HCT116 (cell line): ENCODE data around the gene HSD17B12. TPM values are rescaled to one million over a fixed set of nuclear protein-coding genes. Genes with fewer than 3 reads are reported as not detected.

Experiments used
- ATAC-seq: fragments of 200-7000 bp; cut with Tn5 transposase; 2 replicates; pipeline ENCODE4 v1.9.1; 2020; ENCODE audit warnings: mild to moderate bottlenecking, moderate library complexity
- BruUV-seq: library from RNA; stranded (reverse); fragments of 400-500 nt; replicated peaks from 2 replicates; lab custom pipeline; 2021; lab: Mats Ljungman, UMichigan
- CTCF ChIA-PET: fragments of 300-600 bp; sonication (Branson Sonifier 250); formaldehyde crosslinking; loops from one replicate; lab custom pipeline; 2021; ENCODE audit warnings: antibody characterized with exemption; lab: Charles Lee
- POLR2A ChIA-PET: fragments of 300-600, 350-600 bp; sonication (Branson Sonifier 250); formaldehyde crosslinking; loops from one replicate; lab custom pipeline; 2021; ENCODE audit warnings: antibody characterized with exemption; lab: Charles Lee
- RAD21 ChIA-PET, 2 experiments: fragments of 300-600 bp; sonication (Branson Sonifier 250); formaldehyde crosslinking; loops; one replicate each; lab custom pipeline; 2023; ENCODE audit warnings: low total read pairs in 2 of 2; ENCODE audit not compliant: uncharacterized antibody in 2 of 2, unreplicated experiment in 2 of 2, low non-redundant PET in 1 of 2; lab: Charles Lee
- DNase-seq: peaks from one replicate; pipeline ENCODE4 v3.0.0-alpha.2; 2010; ENCODE audit warnings: low read depth, low spot score
- H2AFZ ChIP-seq: fragments of 200-600 bp; shearing (Covaris generic), sonication (generic); 2 replicates; pipeline ENCODE4 v1.6.1; 2017; ENCODE audit warnings: low read depth, mixed run types, mixed read lengths, antibody characterized with exemption, low read length; ENCODE audit not compliant: poor library complexity, severe bottlenecking
- H3K27ac ChIP-seq: 2 replicates; pipeline ENCODE4 v1.5.1; 2012; ENCODE audit warnings: low read depth, low read length
- H3K27me3 ChIP-seq: fragments of 200-600 bp; sonication (generic); 2 replicates; pipeline ENCODE4 v1.6.1; 2016; ENCODE audit warnings: mixed run types, low read length, mixed read lengths; ENCODE audit not compliant: insufficient read depth
- H3K36me3 ChIP-seq, 2 experiments: fragments of 200-500 bp in 1 of 2; fragments of 200-600 bp in 1 of 2; sonication (Bioruptor generic) in 1 of 2; sonication (generic) in 1 of 2; 2 replicates each; pipeline versions ENCODE4 v1.5.1 to v1.6.1; 2014 to 2016; ENCODE audit warnings: low read length in 2 of 2, inconsistent platforms in 1 of 2, mixed read lengths in 1 of 2, mixed run types in 1 of 2; ENCODE audit not compliant: insufficient read depth in 2 of 2, control insufficient read depth in 1 of 2
- H3K4me1 ChIP-seq, 2 experiments: fragments of 200-600 bp in 1 of 2; sonication (generic) in 1 of 2; 2 replicates each; pipeline versions ENCODE4 v1.5.1 to v1.6.1; 2012 to 2017; ENCODE audit warnings: low read length in 2 of 2, inconsistent platforms in 1 of 2, mild to moderate bottlenecking in 1 of 2, mixed read lengths in 1 of 2, mixed run types in 1 of 2, moderate library complexity in 1 of 2; ENCODE audit not compliant: insufficient read depth in 2 of 2, control insufficient read depth in 1 of 2
- H3K4me2 ChIP-seq: fragments of 200-600 bp; sonication (generic); 2 replicates; pipeline ENCODE4 v1.6.1; 2017; ENCODE audit warnings: mixed run types, low read length, mixed read lengths
- H3K4me3 ChIP-seq, 2 experiments: fragments of 200-600 bp in 1 of 2; sonication (generic) in 1 of 2; replicated peaks in 1 of 2; 2 replicates each; pipeline ENCODE4 v1.5.1; 2011 to 2016; ENCODE audit warnings: low read length in 2 of 2, control low read depth in 1 of 2, low read depth in 1 of 2, mild to moderate bottlenecking in 1 of 2, mixed read lengths in 1 of 2, mixed run types in 1 of 2
- H3K79me2 ChIP-seq: fragments of 200-600 bp; sonication (generic); 2 replicates; pipeline ENCODE4 v1.6.1; 2017; ENCODE audit warnings: mild to moderate bottlenecking, mixed run types, low read length, moderate library complexity, mixed read lengths; ENCODE audit not compliant: insufficient read depth
- H3K9ac ChIP-seq: fragments of 200-600 bp; sonication (generic); 2 replicates; pipeline ENCODE4 v1.6.1; 2016; ENCODE audit warnings: low read length, mixed read lengths
- H3K9me2 ChIP-seq: fragments of 200-600 bp; sonication (generic), shearing (Covaris generic); 2 replicates; pipeline ENCODE4 v1.6.1; 2017; ENCODE audit warnings: mixed run types, mild to moderate bottlenecking, moderate library complexity; ENCODE audit not compliant: insufficient read depth
- H3K9me3 ChIP-seq, 2 experiments: fragments of 200-500 bp in 1 of 2; fragments of 200-600 bp in 1 of 2; sonication (Bioruptor generic) in 1 of 2; sonication (generic) in 1 of 2; 2 replicates each; pipeline ENCODE4 v1.6.1; 2014 to 2017; ENCODE audit warnings: low read length in 2 of 2, mixed read lengths in 2 of 2, inconsistent platforms in 1 of 2, low read depth in 1 of 2, mild to moderate bottlenecking in 1 of 2, mixed run types in 1 of 2, moderate library complexity in 1 of 2; ENCODE audit not compliant: control insufficient read depth in 1 of 2, insufficient read depth in 1 of 2
- H4K20me1 ChIP-seq: fragments of 200-600 bp; sonication (generic), shearing (Covaris generic); 2 replicates; pipeline ENCODE4 v1.6.1; 2017; ENCODE audit warnings: mixed run types, mild to moderate bottlenecking, moderate library complexity; ENCODE audit not compliant: insufficient read depth
- CBX3 ChIP-seq: IDR thresholded peaks from 2 replicates; pipeline ENCODE4 v1.6.1; 2012; ENCODE audit warnings: low read depth
- EGR1 ChIP-seq: IDR thresholded peaks from 2 replicates; pipeline ENCODE4 v1.6.1; 2012; ENCODE audit warnings: low read depth
- POLR2AphosphoS5 ChIP-seq: IDR thresholded peaks from 2 replicates; pipeline ENCODE4 v1.6.1; 2011; ENCODE audit warnings: mild to moderate bottlenecking, low read depth, low read length, moderate library complexity
- SIN3A ChIP-seq: IDR thresholded peaks from 2 replicates; pipeline ENCODE4 v1.6.1; 2012; ENCODE audit warnings: low read depth
- SP1 ChIP-seq: IDR thresholded peaks from 2 replicates; pipeline ENCODE4 v1.6.1; 2012; ENCODE audit warnings: low read depth
- SRF ChIP-seq: IDR thresholded peaks from 2 replicates; pipeline ENCODE4 v1.6.1; 2012; ENCODE audit warnings: low read depth
- TCF7L2 ChIP-seq: IDR thresholded peaks from 2 replicates; pipeline ENCODE4 v1.7.0; 2011; ENCODE audit warnings: borderline replicate concordance, inconsistent platforms; ENCODE audit not compliant: insufficient read depth, insufficient read length; ENCODE audit errors: extremely low read depth
- YY1 ChIP-seq: IDR thresholded peaks from 2 replicates; pipeline ENCODE4 v1.6.1; 2011; ENCODE audit warnings: low read length, low read depth, moderate library complexity, mild to moderate bottlenecking; ENCODE audit not compliant: insufficient replicate concordance; ENCODE audit errors: extremely low read depth
- ZFX ChIP-seq: fragments of 450-650 bp; IDR thresholded peaks from 2 replicates; pipeline ENCODE4 v1.6.1; 2017
- ZNF274 ChIP-seq: fragments of 200-500 bp; sonication (Bioruptor generic); IDR thresholded peaks from 2 replicates; pipeline ENCODE4 v1.6.1; 2014; ENCODE audit warnings: mild to moderate bottlenecking, low read depth, low read length, inconsistent platforms
- intact Hi-C: fragments of 100-400 bp; cut with micrococcal nuclease; formaldehyde crosslinking; loops from 2 replicates; pipeline ENCODE4 v1.10.0; 2022
- total RNA-seq: library from RNA; stranded (reverse); gene quantifications from one replicate; pipeline ENCODE4 v1.2.1, GENCODE V29; 2021; ENCODE audit not compliant: unreplicated experiment
- TF ChIP-seq, protein P1 (sequence below): IDR thresholded peaks from 2 replicates; pipeline ENCODE4 v1.6.1; 2011; ENCODE audit warnings: mild to moderate bottlenecking, low read length, moderate library complexity; ENCODE audit not compliant: insufficient replicate concordance; ENCODE audit errors: extremely low read depth
- TF ChIP-seq, protein P2 (sequence below): IDR thresholded peaks from 2 replicates; pipeline ENCODE4 v1.6.1; 2012

HSD17B12 gene
- total RNA-seq, 1 experiment from 2014 or later: 83.7 TPM

DNA sequence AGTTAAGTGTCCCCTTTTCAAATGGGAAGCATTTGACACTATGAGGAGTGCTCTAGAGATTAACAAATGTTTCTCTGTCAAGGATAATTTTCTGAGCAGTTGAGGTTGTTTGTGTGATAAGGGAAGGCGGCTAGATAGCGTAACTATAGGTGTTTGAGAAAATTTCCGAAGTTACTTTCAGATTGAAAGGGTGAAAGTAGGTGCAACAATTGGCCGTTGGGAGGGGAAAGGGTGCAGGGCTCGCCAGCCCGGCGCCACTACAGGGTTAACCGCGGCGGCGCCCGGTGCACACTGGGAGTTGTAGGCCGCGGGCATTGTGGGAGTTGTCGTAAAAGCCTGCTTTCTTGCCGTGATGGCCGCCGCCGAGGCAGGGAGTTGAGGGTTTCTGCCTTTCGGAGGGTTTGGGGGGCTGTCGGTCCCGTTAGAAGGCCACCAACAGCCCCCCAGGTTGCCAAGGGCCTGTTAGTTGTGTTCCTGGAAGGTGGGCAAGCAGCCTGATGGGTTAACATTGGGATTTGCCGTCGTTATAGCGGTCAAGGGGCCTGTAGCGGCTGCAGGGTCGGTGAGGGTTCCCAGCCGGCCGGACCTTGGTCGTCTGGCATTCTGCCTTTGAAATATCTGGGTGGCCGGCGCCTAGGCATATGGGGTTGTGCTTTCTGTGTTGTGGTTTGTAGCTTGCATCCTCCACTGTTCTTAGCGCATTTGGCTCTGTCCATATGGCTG is 36.5 kb upstream of the HSD17B12 start:
- DNase-seq (peak; percentile 69), ATAC-seq (peak; percentile 98)
- H3K27me3 ChIP-seq: peaks cover 25% of the 10 kb centered on the region
- H3K4me2 ChIP-seq: peak overlapping the region; percentile 72
- intact Hi-C loops: no loop called here
- H3K36me3 ChIP-seq: no peaks in the 10 kb centered on the region
- peaks cover 11% of the 10 kb centered on the region for H3K79me2 ChIP-seq
- H2AFZ ChIP-seq: peak overlapping the region; percentile 99
- BruUV-seq: TSS peak; percentile 83
- TF ChIP-seq CBX3 (peak; percentile 71; the same call in 1 of the 2 replicates), ZNF274 (no peak), EGR1 (0 out of 2 replicates have a peak, but pooled peaks have one; percentile 20), SIN3A (0 out of 2 replicates have a peak, but pooled peaks have one; percentile 37), ZFX (peak; percentile 93), POLR2AphosphoS5 (peak; percentile 85), SP1 (peak; percentile 89), TCF7L2 (peak; percentile 30), YY1 (peak; percentile 97), SRF (no peak)
- TF ChIP-seq, protein P1, sequence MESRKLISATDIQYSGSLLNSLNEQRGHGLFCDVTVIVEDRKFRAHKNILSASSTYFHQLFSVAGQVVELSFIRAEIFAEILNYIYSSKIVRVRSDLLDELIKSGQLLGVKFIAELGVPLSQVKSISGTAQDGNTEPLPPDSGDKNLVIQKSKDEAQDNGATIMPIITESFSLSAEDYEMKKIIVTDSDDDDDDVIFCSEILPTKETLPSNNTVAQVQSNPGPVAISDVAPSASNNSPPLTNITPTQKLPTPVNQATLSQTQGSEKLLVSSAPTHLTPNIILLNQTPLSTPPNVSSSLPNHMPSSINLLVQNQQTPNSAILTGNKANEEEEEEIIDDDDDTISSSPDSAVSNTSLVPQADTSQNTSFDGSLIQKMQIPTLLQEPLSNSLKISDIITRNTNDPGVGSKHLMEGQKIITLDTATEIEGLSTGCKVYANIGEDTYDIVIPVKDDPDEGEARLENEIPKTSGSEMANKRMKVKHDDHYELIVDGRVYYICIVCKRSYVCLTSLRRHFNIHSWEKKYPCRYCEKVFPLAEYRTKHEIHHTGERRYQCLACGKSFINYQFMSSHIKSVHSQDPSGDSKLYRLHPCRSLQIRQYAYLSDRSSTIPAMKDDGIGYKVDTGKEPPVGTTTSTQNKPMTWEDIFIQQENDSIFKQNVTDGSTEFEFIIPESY: peak; percentile 51
- TF ChIP-seq, protein P2, sequence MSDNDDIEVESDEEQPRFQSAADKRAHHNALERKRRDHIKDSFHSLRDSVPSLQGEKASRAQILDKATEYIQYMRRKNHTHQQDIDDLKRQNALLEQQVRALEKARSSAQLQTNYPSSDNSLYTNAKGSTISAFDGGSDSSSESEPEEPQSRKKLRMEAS: no peak
- ChIA-PET CTCF (no interaction called here), POLR2A (no interaction called here), RAD21 (no interaction called here)
- peak overlapping the region; percentile 91 to 94 for H3K4me3 ChIP-seq
- peaks cover 0 to 10% of the 10 kb centered on the region in 2 experiments; a peak in 2 of 4 replicates for H3K4me1 ChIP-seq
- H3K27ac ChIP-seq: peak overlapping the region; percentile 33; the same call in 1 of the 2 replicates
- no peaks in the 10 kb centered on the region for H3K9me2 ChIP-seq
- no peaks in the 10 kb centered on the region for H4K20me1 ChIP-seq
- peak overlapping the region; percentile 81 for H3K9ac ChIP-seq
- H3K9me3 ChIP-seq: no peaks in the 10 kb centered on the region
